DMS 273 (cell line): ENCODE measurements around the gene SMIM45.

Source experiments
- DNase-seq: peaks from one replicate; lab custom pipeline; 2025; ENCODE audit not compliant: unreplicated experiment; lab: John Stamatoyannopoulos, UW

The SMIM45 gene

DNA sequence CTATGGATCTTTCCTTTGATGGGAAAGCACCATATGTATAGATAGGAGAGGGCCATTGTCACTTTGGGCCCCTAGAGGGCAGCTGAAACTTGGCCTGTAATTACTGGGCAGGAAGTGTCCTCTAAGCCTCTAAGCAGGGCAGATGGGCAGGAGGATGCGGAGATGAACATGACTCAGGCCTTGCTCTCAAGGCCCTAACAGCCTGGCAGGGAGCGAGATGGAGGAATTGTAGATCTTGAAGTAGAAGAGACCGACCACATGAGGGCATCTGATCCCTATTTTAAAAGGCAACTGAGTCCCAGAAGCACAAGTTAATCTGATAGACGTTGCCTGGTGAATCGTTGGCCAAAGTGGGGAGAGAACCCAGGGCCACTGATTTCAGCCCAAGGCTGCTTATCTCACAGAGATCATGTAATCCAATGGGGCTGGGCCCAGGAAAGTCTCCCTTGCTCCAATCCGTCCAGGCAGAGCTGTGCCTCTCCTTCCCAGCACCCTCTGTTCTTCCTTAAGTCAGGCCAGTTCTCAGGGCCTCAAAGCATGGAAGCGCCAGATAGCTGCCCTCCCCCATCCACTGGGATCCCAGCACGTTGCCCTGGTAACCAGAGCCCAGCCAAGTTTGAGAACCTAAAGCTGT lies 14.8 kb downstream of the SMIM45 start:
- peak; percentile 80 for DNase-seq

DNA sequence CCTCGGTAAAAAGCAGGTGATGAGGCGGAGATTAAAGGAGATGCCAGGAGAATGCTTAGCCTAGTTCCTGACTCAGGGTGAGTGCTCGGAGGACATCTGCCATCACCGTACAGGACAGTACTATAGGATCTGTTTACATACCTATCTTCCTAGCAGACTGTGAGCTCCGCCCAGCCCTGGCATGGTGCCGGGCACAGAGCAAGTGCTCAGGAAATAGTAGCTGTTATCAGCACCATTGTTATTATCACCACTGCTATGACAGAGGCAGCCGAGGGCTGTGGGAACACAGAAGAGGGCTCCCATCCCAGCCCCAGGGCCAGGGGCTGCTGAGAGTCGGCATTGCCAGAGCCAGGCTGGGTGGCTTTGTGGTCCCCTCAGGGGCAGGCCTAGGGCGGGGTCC lies 16.7 kb downstream of the SMIM45 start:
- peak; percentile 29 for DNase-seq

DNA sequence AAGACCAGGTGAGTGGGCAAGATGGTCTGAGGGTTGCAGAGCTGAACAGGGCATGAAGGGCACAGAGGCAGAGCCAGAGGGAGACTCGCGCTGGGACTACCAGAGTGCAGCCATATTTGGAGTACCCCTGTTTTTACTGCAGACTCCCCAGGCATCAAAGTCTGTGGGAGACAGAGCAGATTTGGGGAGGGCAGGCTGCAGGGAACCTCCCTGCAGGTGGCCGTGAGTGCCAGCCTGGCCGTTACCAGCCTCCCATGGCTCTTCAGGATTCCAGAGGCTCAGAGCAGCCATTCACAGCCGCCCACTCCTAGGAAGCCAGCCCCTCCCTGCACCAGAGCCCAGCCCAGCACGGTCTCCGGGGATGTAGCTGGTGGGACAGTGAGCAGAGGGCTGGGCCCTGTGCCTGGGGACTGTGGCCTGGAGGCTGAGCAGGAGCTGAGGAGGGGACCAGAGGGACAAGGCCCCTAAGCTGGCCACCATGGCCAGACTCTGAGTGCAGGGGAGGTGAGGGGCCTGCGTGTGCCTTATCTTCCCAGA lies 17.2 kb downstream of the SMIM45 start, which contains the start of gene SEPTIN3:
Gene SEPTIN3 (plus strand): TSS at position 334 of the 537 bp plus-strand sequence. CDS start 2,050 bp downstream, outside the sequence.
- DNase-seq = no peak

DNA sequence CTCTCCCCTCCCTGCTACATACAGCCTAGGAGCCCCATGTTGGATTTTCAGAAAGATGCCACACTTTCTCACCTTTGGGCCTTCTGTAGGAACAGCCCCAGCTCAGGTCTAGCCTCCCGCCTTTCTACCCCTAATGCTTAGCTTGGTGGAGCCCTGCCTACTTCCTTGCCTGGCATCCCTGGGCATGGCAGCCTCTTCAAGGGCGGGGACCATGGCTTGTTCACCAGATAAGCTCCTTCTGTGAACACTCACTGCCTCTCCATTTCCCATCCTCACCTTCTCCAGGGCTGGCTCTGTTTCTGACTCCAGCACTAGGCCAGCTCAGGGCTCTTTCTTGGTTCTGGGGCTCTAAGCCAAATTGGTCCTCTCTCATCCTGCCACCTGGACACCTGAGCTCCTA lies 18.7 kb downstream of the SMIM45 start:
- no peak for DNase-seq

DNA sequence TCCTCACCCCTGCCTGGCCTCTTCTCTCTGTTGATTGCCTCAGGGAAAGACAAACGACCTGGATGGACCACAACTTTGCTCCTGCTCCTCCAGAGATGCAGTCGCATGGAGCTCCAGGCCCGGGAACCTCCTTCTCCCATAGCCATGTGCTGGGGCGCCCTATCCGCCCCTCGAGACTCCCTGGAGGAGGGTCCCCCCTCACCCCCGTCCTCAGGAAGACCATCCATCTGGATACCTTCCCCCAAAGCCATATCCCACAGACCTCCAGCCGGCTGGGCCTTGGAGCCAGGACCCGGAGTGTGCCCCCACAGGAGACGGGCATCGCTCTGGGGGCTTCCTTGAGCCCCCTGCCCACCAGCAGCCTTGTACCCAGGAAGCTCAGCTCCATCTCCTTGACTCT lies 19.5 kb downstream of the SMIM45 start:
- no peak for DNase-seq

DNA sequence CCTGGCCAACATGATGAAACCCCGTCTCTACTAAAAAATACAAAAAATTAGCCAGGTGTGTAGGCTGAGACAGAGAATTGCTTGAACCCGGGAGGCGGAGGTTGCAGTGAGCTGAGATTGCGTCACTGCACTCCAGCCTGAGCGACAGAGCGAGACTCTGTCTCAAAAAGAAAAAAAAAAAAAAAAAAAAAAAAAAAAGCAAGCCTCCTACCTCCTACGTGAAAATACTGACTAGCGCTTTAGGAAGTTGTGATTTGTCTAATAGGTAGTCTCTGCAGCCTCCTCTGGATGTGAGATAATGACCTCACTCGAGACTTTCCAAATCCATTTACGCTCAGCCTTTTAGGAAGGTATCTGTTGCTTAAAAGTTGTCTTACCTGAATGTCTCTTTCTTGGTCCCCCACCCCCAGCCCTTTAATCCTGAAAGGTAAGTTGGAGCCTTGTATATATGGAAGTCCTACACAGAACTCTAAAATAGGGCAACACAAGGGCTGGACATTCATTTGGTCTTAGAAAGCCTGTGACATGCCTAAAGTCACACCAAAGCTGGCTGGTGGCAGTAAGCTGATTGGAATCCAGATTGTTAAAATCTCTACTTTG lies 22.8 kb downstream of the SMIM45 start:
- DNase-seq = no peak

DNA sequence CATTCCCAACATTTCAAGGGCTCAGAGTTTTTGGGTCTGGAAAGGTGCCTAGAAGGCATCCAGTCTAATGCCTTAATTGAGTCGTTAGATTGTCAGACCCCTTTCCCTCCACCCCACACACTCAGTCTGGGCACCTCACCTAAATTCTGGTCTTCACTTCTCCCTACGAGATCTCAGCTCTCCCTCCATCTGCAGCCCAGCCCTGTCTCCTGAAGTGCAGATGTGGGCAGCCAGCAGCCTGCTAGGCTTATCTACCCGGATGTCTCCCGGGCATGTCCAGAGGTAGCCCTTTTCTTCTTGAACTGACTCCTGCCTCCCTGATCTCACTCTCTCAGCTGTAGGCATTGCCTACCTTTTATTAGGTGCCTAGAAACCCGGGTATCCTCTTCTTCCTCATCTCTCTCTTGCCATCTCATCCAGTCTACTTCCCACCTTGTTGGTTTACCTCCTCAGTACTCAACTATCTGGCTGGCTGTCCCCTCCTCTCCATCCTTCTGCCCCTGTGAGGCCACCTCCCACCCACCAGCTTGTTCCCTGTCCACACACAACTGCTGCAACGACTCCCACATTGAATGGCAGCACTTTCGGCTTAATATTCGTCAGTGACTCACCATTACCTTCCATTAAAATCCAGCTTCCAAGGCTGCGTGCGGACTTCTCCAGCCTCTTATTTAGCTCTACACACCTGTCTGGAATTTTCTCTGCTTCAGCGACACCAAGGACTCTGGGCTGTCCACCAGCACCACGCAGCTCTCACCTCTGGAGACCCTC lies 23.5 kb downstream of the SMIM45 start:
- DNase-seq = no peak

DNA sequence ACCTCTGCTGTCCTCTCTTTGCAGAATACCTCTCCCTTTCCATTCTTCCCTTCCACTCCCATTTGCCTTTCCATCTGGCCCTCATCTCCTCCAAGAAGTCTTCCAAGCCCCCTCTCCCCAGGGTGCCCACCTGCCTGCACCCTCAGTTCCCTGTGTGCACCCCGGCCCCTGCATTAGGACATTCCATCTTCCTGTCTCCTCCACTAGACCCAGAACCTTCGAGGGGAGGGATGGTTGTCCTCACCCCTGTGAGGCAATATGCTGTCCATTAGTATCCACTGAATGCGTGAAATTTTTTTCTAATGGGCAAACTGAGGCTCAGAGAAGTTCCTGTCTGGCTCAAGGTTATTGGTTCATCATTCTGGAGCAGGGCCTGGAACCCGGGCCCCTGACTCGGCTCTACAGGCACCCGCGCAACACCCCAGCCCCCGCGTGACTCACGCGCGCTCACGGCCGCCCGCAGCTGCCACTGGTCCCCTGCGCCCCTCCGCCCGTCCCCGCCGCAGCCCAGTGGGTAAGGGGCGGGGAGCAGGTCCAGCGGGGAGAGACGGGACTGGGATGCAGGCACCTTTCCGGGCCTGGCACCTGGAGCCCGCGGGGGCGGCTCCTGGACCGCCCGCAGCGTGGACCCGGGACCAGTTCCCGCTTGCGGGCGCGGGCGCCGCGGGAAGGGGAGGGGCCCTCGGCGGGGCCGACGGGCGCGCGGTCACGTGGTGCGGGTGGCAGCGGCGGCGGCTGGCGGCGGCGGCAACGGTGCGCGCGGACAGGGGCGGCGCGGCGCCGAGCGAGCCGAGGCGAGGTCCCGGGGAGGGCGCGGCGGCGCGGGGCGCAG lies 24.3 kb downstream of the SMIM45 start:
- peak; percentile 61 for DNase-seq

DNA sequence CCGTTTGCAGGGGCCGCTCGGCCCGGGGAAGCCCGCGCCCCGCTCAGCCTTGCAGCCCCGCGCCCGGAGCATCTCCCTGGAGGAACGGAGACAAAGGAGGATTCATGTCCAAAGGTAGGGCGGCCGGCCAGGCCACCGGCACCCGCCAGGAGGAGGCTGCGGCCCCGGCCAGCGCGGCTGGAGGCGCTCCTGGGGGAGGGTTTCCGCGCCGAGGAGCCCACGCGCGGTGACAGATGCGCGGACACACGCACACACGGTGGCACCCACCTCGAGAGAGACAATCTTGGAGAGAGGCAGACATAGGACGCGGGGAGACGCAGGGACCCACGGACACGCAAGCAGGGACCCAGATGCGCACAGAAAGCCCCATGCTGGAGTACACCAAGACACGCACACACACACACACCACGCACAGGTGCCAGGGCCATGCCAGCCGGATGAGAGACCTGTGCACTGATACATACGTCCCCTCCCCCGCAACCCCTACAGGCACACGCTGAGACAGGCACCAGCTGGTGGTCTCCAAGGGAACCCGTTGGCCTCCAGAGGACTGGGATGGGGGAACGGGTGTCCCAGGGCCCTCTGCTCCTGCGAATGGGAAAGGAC lies 25.1 kb downstream of the SMIM45 start:
- DNase-seq = peak; percentile 71

DNA sequence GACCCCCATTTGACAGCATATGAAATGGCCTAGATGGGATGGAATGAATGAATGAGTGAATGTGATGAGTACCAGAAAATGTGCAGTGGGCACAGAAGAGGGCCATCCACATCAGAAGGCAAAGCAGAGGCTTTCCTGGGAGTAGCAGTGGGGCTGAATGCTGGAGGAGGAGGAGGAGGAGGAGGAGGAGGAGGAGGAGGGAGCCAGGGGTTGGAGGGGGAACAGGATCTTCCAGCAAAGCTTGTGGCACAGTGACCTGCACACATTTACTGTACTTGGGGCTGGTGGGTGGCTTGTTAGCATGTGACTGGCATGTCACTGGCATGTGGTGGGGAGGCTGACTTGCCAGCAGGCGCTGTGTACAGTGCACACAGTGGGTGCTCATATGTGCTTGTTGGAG lies 26.8 kb downstream of the SMIM45 start:
- DNase-seq = no peak

DNA sequence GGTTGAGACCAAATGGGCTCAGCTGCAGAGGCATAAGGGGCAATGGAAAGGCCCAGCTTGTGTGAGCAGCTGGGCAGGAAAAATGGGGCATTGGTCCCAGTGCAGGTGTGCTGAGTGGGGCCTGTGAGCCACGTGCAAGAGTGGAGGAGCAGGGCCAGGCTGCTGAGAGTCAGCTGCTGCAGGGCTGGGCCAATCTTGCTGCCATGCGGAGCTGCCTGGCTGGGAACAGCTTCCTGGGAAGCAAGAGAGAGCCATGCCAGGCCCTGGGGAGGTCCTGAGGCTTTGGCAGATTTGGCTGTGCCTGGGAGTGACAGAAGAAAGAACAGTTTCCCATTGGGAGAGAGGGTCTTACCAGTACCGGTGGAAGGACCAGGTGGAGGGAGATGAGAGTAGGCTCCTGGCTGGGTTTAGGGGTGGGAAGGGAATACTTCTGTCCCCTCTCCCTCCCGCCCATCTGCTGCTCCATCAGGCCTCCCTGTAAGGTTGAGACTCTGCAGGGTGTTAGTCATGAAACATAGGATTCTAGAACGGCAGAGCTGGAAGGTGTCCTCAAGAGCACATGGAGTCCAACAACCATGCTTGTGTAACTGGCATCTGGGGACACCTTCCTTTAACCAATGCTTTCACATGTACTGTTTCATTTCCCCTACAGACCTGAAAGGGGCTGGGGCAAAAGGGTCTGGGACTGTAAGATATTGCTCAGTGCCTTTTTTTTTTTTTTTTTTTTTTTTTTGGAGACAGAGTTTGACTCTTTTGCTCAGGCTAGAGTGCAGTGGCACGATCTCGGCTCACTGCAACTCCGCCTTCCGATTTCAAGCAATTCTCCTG lies 27.7 kb downstream of the SMIM45 start:
- DNase-seq = peak; percentile 77

DNA sequence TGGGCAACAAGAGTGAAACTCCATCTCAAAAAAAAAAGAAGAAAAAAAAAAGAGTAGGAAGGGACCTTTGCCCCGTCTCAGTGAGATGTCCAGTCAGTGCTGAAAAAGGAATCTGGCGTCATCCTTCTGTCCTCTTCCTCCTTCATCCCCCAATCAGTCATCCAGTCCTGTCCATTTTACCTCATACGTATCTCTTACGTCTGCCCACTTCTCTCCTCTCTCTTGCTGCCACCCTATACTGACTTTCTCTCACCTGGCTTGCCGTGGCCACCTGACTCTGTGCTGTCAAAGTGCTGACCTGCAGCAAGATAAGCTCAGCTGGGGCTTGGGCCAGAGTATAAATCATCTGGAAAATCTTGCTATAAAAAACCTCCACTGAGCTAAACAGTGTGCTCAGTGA lies 30.9 kb downstream of the SMIM45 start:
- DNase-seq = no peak

DNA sequence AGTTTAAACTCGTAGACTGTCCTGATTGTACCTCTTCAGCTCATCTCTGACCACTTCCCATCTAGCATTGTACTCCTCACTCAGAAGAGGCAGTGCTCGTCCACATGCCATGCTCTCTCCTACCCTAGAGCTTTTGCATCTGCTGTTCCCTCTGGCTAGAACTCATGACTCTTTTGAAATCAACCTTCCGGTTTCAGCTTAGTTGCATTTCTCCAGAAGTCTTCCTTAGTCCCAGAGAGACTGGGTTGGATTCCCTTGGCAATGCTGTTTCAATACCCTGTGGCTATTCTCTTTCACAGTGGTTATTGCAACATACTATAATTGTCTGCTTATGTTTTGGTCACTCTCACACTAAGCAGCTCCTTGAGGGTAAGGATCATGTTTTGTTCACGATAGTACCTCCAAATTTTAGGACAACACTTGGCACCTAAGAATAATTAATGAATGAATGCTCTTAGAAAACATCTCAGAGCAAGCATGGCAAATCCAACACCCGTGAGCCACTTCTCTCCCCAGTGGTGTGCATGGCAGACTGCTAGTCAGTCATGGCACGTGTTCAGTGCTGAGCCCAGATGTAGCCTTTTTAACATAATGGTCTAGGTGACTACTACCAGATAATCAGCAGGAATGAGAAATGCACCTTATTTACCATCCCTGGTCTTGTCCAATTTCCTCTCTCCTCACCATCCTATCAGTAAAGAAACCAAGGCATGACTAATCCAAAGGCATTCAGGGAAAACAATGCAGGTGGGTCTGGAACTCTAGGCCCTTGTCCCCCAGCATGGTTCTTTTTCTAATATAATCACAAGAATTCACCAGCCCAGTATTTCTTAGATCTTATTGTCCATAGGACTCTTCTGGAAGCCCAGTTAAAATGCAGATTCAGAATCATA lies 31.8 kb downstream of the SMIM45 start:
- no peak for DNase-seq

DNA sequence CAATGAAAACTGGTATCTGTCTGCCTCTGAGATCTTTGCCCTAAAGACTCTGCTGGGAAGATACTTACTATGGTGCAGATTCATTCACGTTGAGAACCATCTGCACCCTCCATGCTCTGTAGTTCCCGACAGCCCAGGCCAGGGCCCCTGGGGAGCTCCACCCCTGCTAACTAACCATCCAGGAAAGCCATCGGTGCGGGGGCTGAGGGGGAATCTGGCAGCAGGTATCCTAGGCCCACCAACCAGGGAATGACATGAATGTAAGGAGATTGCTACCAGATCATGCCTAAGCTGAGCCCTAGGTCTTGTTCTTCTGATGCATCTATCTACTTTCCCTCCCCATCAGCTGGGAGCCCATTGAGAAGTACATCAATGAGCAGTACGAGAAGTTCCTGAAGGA lies 35.3 kb downstream of the SMIM45 start:
- DNase-seq = no peak

DNA sequence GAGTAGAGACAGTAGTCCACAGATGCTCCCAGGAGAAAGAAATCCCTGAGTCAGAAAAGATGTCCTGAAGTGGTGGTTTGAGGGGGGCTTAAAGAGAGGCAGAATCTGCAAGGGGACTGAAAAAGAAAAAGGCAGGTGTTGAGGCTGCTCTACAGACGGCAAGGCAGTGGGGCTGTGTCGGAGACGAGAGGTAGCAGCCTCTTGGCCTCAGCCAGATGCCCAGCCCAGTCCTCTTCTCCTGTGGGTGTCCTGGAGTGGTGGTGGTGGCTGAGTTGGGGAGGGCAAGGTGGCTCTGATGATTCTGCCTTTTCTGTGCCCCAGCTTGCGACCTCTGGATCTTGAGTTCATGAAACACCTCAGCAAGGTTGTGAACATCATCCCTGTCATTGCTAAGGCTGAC lies 37.3 kb downstream of the SMIM45 start:
- DNase-seq = no peak

DNA sequence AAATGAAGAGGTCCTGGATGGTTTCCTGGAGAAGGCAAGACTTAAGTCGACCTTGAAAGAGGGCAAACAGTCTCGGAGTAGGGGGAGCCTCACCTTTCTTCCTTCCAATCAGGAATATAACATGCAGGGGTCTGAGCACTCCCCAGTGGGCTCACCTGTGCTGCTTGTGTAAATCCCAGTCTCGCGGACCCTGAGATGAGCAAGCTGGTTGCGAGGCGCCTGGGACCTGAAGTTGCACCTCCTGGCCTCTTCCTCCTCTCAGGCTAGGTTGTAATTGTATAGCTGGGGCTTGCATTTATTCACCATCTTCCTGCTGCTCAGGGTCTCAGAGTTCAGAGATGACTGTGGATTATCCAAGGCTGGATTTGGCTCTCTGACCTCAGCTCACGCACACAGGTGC lies 39.2 kb downstream of the SMIM45 start:
- DNase-seq = no peak

DNA sequence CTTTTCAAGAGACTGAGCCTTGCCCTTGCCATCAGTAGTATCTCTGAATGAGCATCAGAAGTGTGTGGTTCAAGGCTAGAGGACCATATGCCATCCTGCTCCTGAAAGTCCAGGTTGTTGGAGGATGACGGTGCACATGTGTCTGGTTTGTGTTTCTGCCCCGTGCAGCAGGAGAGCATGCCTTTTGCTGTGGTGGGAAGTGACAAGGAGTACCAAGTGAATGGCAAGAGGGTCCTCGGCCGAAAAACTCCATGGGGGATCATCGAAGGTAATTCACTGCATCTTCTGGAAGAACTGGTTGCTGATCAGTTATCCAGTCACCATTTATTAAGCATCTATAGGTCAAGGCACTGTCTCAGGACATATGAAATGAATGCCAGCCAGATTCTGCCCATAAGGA lies 40.5 kb downstream of the SMIM45 start:
- DNase-seq = no peak

DNA sequence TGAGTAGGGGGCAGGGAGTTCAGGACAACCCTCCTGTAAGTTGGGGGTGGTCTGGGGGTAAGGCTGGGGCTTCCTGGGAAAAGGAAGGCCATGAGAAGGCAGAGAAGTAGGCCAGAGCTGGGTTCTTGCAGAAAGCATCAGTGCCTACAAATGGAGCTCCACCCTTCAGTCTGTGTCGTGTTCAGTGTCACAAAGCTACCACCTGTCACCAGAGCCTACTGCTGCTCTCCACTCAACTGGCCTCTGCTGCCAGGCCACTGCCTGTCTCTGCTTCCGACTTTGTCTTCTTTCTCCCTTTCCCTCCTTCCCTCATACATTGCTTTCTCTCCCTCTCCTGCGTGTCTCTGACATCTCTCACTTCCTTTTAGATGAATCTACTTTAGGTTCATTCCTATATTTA lies 43.3 kb downstream of the SMIM45 start:
- DNase-seq = no peak

DNA sequence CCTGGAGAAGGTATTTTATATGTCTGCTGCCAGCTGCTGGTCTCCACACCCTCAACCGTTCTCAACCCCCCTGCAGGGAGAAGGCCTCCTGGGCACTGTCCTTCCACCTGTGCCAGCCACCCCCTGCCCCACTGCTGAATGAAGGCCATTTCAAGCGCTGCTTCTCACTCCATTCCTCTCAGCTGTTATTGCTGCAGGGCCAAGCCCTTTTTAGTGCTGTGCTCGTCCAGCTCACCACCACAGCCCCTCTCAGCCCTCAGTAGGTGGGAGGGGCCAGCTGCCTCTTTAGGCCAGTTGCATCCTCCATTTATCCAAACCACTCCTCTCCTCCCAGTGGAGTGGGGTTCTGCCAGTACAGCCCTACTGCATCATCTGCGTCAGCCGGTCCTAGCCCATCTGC lies 44.9 kb downstream of the SMIM45 start:
- DNase-seq = no peak
